HG02571 (cell line): Measurements from ENCODE around the gene MPC1.

Experiments used
- ATAC-seq: cut with Tn5 transposase; IDR thresholded peaks from one replicate; pipeline ENCODE4 v1.9.1; 2021; ENCODE audit warnings: mild to moderate bottlenecking, moderate library complexity; ENCODE audit not compliant: unreplicated experiment

Gene MPC1

GRCh38 chr6:166318649-166319600 is 63.8 kb downstream of the MPC1 start:
- ATAC-seq: no peak

GRCh38 chr6:166318227-166318626 is 64.5 kb downstream of the MPC1 start:
- ATAC-seq: no peak

- ATAC-seq: no peak
These were observed 65.2 kb downstream of the MPC1 start for GRCh38 chr6:166317261-166318212.

GRCh38 chr6:166315436-166315835 is 67.3 kb downstream of the MPC1 start:
- ATAC-seq: no peak
